K562 (cell line): ENCODE measurements around the gene SOWAHC. TPM values are rescaled to one million over a fixed set of nuclear protein-coding genes. Genes with fewer than 3 reads are reported as not detected.

Experiments used
- ATAC-seq: fragments of 200-7000 bp; cut with Tn5 transposase; 3 replicates; pipeline ENCODE4 v1.9.1; 2020; ENCODE audit warnings: moderate library complexity
- BruUV-seq: library from RNA; stranded (reverse); fragments of 400-500 nt; replicated peaks from 2 replicates; lab custom pipeline; 2021; lab: Mats Ljungman, UMichigan
- CTCF ChIA-PET: fragments of 300-600 bp; formaldehyde crosslinking; extraction: SDS; loops from one replicate; lab custom pipeline; 2021; ENCODE audit warnings: low intra/inter-chr PET ratio; lab: Yijun Ruan, JAX
- POLR2A ChIA-PET: fragments of 300-600, 350-650 bp; sonication (Branson Sonifier 250); formaldehyde crosslinking; extraction: SDS; loops from one replicate; lab custom pipeline; 2021; ENCODE audit warnings: antibody characterized with exemption, inconsistent platforms; lab: Yijun Ruan, JAX
- DNase-seq, 4 experiments: peaks; one replicate each; pipeline versions ENCODE4 v3.0.0 to v3.0.0-alpha.2; 2011 to 2018; ENCODE audit warnings: low spot score in 3 of 4, mixed read lengths in 3 of 4; ENCODE audit errors: extremely low read depth in 1 of 4
- FAIRE-seq: peaks from 2 replicates; lab custom pipeline; 2011; peaks lifted over from hg19 to GRCh38; lab: Jason Lieb, UNC
- H2AFZ ChIP-seq: 2 replicates; pipeline ENCODE4 v1.6.0; 2011; ENCODE audit warnings: low read depth, low read length, control low read depth, inconsistent platforms
- H3K27ac ChIP-seq: fragments of 200-600 bp; 3 replicates; pipeline ENCODE4 v1.8.0; 2011; ENCODE audit warnings: low read depth, mild to moderate bottlenecking, control low read depth, inconsistent platforms, low read length, moderate library complexity, mixed read lengths; ENCODE audit errors: extremely low read depth
- H3K27me3 ChIP-seq, 2 experiments: fragments of 300-600 bp in 1 of 2; 2 replicates in 1 of 2; 3 replicates in 1 of 2; pipeline versions ENCODE4 v1.6.0 to v1.8.0; 2011; ENCODE audit warnings: inconsistent platforms in 2 of 2, low read length in 2 of 2, mild to moderate bottlenecking in 1 of 2, mixed read lengths in 1 of 2, moderate library complexity in 1 of 2; ENCODE audit not compliant: control insufficient read depth in 2 of 2, insufficient read depth in 2 of 2
- H3K36me3 ChIP-seq: fragments of 300-600 bp; 3 replicates; pipeline ENCODE4 v1.8.0; 2011; ENCODE audit warnings: mild to moderate bottlenecking, low read length, inconsistent platforms; ENCODE audit not compliant: control insufficient read depth, insufficient read depth
- H3K4me1 ChIP-seq, 2 experiments: fragments of 200-600 bp in 1 of 2; replicated peaks in 1 of 2; 2 replicates in 1 of 2; 3 replicates in 1 of 2; pipeline versions ENCODE4 v1.5.1 to v1.8.0; 2011; ENCODE audit warnings: inconsistent platforms in 2 of 2, low read length in 2 of 2, mild to moderate bottlenecking in 1 of 2, mixed read lengths in 1 of 2, moderate library complexity in 1 of 2; ENCODE audit not compliant: control insufficient read depth in 2 of 2, insufficient read depth in 2 of 2
- H3K4me2 ChIP-seq: 2 replicates; pipeline ENCODE4 v1.6.1; 2011; ENCODE audit warnings: low read length, control low read depth, inconsistent platforms, mixed read lengths; ENCODE audit not compliant: insufficient read depth
- H3K4me3 ChIP-seq: fragments of 200-600 bp; sonication (generic), shearing (Covaris generic); 2 replicates; pipeline ENCODE4 v1.5.1; 2016; ENCODE audit warnings: control low read depth, inconsistent platforms
- H3K79me2 ChIP-seq: fragments of 200-600 bp; 3 replicates; pipeline ENCODE4 v1.8.0; 2011; ENCODE audit warnings: low read length, inconsistent platforms; ENCODE audit not compliant: control insufficient read depth, insufficient read depth
- H3K9ac ChIP-seq, 2 experiments: 2 replicates each; pipeline versions ENCODE4 v1.6.0 to v1.6.1; 2011; ENCODE audit warnings: low read depth in 2 of 2, low read length in 2 of 2, control low read depth in 1 of 2, inconsistent platforms in 1 of 2, mild to moderate bottlenecking in 1 of 2, mixed read lengths in 1 of 2; ENCODE audit not compliant: insufficient read depth in 1 of 2
- H3K9me1 ChIP-seq: one replicate; pipeline ENCODE4 v1.6.0; 2011; ENCODE audit warnings: inconsistent platforms, mild to moderate bottlenecking, low read length, moderate library complexity; ENCODE audit not compliant: control insufficient read depth, insufficient read depth
- H3K9me3 ChIP-seq: replicated peaks from 2 replicates; pipeline ENCODE4 v1.5.1; 2011; ENCODE audit warnings: low read depth, low read length, inconsistent platforms; ENCODE audit not compliant: control insufficient read depth, insufficient read depth
- H4K20me1 ChIP-seq: replicated peaks from 2 replicates; pipeline ENCODE4 v1.6.1; 2011; ENCODE audit warnings: low read length, inconsistent platforms, mixed read lengths; ENCODE audit not compliant: control insufficient read depth, insufficient read depth
- BRD4 ChIP-seq: fragments of 200-600 bp; sonication (generic); IDR thresholded peaks from 2 replicates; pipeline ENCODE4 v1.6.1; 2017; ENCODE audit warnings: inconsistent platforms
- CHD1 ChIP-seq: fragments of 200-600 bp; sonication (generic); IDR thresholded peaks from one replicate; pipeline ENCODE4 v1.6.1; 2012; ENCODE audit warnings: mild to moderate bottlenecking, moderate library complexity, low read length, inconsistent platforms
- ETV6 ChIP-seq, 3 experiments: fragments of 150-350 bp in 1 of 3; sonication (generic) in 1 of 3; formaldehyde crosslinking in 1 of 3; IDR thresholded peaks; 2 replicates each; pipeline versions ENCODE4 v1.6.1 to v1.8.0; 2014 to 2022; ENCODE audit warnings: borderline replicate concordance in 2 of 3, low read depth in 2 of 3, antibody characterized with exemption in 1 of 3, low read length in 1 of 3, mild to moderate bottlenecking in 1 of 3, missing genetic modification reagents in 1 of 3
- FUS ChIP-seq: fragments of 200-400 bp; formaldehyde crosslinking; optimal IDR thresholded peaks from 2 replicates; pipeline ENCODE3; 2017; ENCODE audit warnings: low read depth, low read length
- IFI16 ChIP-seq: fragments of 250-450 bp; sonication (Bioruptor Pico); IDR thresholded peaks from 2 replicates; pipeline ENCODE4 v2.1.2; 2022; ENCODE audit warnings: mild to moderate bottlenecking, inconsistent platforms
- MTA3 ChIP-seq: fragments of 450-650 bp; formaldehyde crosslinking; IDR thresholded peaks from 2 replicates; pipeline ENCODE4 v1.6.1; 2017; ENCODE audit warnings: mild to moderate bottlenecking, borderline replicate concordance
- NFXL1 ChIP-seq: fragments of 450-650 bp; formaldehyde crosslinking; IDR thresholded peaks from 2 replicates; pipeline ENCODE4 v1.4.0; 2021; ENCODE audit warnings: mild to moderate bottlenecking
- SNIP1 ChIP-seq: fragments of 450-650 bp; IDR thresholded peaks from 2 replicates; pipeline ENCODE4 v1.7.1; 2017; ENCODE audit warnings: low read depth, mild to moderate bottlenecking
- ZBTB34 ChIP-seq: fragments of 250-450 bp; sonication (Bioruptor Pico); IDR thresholded peaks from 2 replicates; pipeline ENCODE4 v1.8.0; 2021; ENCODE audit warnings: mild to moderate bottlenecking, moderate library complexity
- ZNF280A ChIP-seq: fragments of 450-650 bp; IDR thresholded peaks from 2 replicates; pipeline ENCODE4 v1.6.1; 2018; ENCODE audit warnings: mild to moderate bottlenecking, low read depth; ENCODE audit not compliant: partially characterized antibody
- WGBS: fragments of 100-300 bp; shearing (Covaris generic); methylation state at CpG from one replicate; pipeline ENCODE4 v1.1.6; 2016; ENCODE audit warnings: low coverage, mixed read lengths; ENCODE audit not compliant: insufficient coverage; ENCODE audit errors: missing lambda C conversion rate; 5-methylcytosine and 5-hydroxymethylcytosine counted together
- in situ Hi-C: fragments of 300-500 bp; cut with MboI; formaldehyde crosslinking; loops from 4 replicates; pipeline ENCODE4 v1.15.0; 2018; ENCODE audit warnings: inconsistent platforms, mixed read lengths
- intact Hi-C: fragments of 100-400 bp; cut with micrococcal nuclease; formaldehyde crosslinking; loops from 2 replicates; pipeline ENCODE4 v1.14.2; 2022
- polyA plus RNA-seq, 8 experiments: library from polyadenylated mRNA; depleted of rRNA in 4 of 8; stranded (reverse) in 5 of 8; unstranded in 3 of 8; fragments of >200 nt; fragmentation: Nextera tagmentation in 2 of 8; fragmentation: Illumina TruSeq in 1 of 8; extraction: Ambion mirVana in 2 of 8; extraction: Trizol in 1 of 8; gene quantifications; 2 replicates each; pipeline versions ENCODE4 v1.2.1 to v1.2.3, GENCODE V29; 2011 to 2014; ENCODE audit warnings: inconsistent platforms in 1 of 8, missing spikeins in 1 of 8
- total RNA-seq, 7 experiments: library from RNA; depleted of rRNA in 6 of 7; stranded (reverse); fragments of >200 nt in 6 of 7; fragmentation: Illumina TruSeq in 2 of 7; extraction: Trizol in 2 of 7; gene quantifications; 2 replicates each; pipeline versions ENCODE4 v1.2.1 to v1.2.3, GENCODE V29; 2011 to 2021; ENCODE audit warnings: low replicate concordance in 1 of 7
- TF ChIP-seq, protein P1 (sequence below): IDR thresholded peaks from 3 replicates; pipeline ENCODE4 v1.6.1; 2011; ENCODE audit warnings: borderline replicate concordance, mild to moderate bottlenecking, moderate library complexity; ENCODE audit not compliant: insufficient read length; ENCODE audit errors: extremely low read depth
- TF ChIP-seq, protein P2 (sequence below): sonication (generic); formaldehyde crosslinking; IDR thresholded peaks from 2 replicates; pipeline ENCODE4 v1.8.1; 2023; ENCODE audit warnings: mild to moderate bottlenecking, missing genetic modification reagents
- TF ChIP-seq, protein P3 (sequence below): fragments of 450-650 bp; formaldehyde crosslinking; conservative IDR thresholded peaks from 2 replicates; pipeline ENCODE4 v1.4.0; 2022; ENCODE audit warnings: mild to moderate bottlenecking, missing genetic modification characterization

The SOWAHC gene
- total and polyA plus RNA-seq, 9 of the 15 experiments (the other 6 are each of a cell fraction or from before 2014, with no cell fraction given) = 0.04 TPM; not detected in 8

DNA sequence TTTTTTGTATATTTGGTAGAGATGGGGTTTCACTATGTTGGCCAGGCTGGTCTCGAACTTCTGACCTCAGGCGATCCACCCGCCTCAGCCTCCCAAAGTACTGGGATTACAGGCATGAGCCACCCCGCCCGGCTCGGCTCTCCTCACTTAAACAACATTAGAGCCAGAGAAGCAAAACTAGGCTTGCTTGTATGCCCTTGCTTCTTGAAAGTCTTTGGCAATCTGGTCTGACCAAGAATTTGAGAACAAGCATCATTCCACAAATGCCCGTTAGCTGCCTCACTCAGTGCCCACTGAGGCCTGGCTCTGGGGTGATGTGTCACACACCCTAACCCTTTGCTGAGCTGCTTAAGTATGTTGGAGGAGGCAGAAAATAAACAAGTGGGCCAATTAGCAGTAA, 33.5 kb downstream of the SOWAHC start:
- no peaks in the 10 kb centered on the region for H3K79me2 ChIP-seq
- intact Hi-C loops = no loop called here
- DNase-seq (no peak), ATAC-seq (no peak), FAIRE-seq (no peak)
- WGBS = 7% methylated on average over 7 of the region's 7 CpGs
- no peaks in the 10 kb centered on the region for H3K9me1 ChIP-seq
- no peak overlapping the region for H3K9ac ChIP-seq
- H3K27me3 ChIP-seq = peaks cover 15 to 52% of the 10 kb centered on the region in 2 experiments; a peak in 4 of 5 replicates
- H3K4me1 ChIP-seq = no peaks in the 10 kb centered on the region; a peak in 1 of 5 replicates
- no peaks in the 10 kb centered on the region for H3K36me3 ChIP-seq
- no peak overlapping the region for H3K4me2 ChIP-seq
- no peak overlapping the region for H2AFZ ChIP-seq
- no peaks in the 10 kb centered on the region for H3K9me3 ChIP-seq
- in situ Hi-C loops = no loop called here
- H3K4me3 ChIP-seq = no peak overlapping the region
- ChIA-PET CTCF (no interaction called here), POLR2A (no interaction called here)
- no peaks in the 10 kb centered on the region for H4K20me1 ChIP-seq
- H3K27ac ChIP-seq = no peak overlapping the region
- no TSS peak for BruUV-seq
- TF ChIP-seq, protein P1, sequence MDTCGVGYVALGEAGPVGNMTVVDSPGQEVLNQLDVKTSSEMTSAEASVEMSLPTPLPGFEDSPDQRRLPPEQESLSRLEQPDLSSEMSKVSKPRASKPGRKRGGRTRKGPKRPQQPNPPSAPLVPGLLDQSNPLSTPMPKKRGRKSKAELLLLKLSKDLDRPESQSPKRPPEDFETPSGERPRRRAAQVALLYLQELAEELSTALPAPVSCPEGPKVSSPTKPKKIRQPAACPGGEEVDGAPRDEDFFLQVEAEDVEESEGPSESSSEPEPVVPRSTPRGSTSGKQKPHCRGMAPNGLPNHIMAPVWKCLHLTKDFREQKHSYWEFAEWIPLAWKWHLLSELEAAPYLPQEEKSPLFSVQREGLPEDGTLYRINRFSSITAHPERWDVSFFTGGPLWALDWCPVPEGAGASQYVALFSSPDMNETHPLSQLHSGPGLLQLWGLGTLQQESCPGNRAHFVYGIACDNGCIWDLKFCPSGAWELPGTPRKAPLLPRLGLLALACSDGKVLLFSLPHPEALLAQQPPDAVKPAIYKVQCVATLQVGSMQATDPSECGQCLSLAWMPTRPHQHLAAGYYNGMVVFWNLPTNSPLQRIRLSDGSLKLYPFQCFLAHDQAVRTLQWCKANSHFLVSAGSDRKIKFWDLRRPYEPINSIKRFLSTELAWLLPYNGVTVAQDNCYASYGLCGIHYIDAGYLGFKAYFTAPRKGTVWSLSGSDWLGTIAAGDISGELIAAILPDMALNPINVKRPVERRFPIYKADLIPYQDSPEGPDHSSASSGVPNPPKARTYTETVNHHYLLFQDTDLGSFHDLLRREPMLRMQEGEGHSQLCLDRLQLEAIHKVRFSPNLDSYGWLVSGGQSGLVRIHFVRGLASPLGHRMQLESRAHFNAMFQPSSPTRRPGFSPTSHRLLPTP = no peak
- no peak for TF ChIP-seq IFI16 (CRISPR knock-in tag)
- TF ChIP-seq FUS = no peak
- no peak for TF ChIP-seq ZNF280A
- no peak for TF ChIP-seq SNIP1
- TF ChIP-seq, protein P2, sequence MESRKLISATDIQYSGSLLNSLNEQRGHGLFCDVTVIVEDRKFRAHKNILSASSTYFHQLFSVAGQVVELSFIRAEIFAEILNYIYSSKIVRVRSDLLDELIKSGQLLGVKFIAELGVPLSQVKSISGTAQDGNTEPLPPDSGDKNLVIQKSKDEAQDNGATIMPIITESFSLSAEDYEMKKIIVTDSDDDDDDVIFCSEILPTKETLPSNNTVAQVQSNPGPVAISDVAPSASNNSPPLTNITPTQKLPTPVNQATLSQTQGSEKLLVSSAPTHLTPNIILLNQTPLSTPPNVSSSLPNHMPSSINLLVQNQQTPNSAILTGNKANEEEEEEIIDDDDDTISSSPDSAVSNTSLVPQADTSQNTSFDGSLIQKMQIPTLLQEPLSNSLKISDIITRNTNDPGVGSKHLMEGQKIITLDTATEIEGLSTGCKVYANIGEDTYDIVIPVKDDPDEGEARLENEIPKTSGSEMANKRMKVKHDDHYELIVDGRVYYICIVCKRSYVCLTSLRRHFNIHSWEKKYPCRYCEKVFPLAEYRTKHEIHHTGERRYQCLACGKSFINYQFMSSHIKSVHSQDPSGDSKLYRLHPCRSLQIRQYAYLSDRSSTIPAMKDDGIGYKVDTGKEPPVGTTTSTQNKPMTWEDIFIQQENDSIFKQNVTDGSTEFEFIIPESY (CRISPR knock-in tag) = no peak
- no peak for TF ChIP-seq MTA3
- no peak for TF ChIP-seq BRD4
- TF ChIP-seq, protein P3, sequence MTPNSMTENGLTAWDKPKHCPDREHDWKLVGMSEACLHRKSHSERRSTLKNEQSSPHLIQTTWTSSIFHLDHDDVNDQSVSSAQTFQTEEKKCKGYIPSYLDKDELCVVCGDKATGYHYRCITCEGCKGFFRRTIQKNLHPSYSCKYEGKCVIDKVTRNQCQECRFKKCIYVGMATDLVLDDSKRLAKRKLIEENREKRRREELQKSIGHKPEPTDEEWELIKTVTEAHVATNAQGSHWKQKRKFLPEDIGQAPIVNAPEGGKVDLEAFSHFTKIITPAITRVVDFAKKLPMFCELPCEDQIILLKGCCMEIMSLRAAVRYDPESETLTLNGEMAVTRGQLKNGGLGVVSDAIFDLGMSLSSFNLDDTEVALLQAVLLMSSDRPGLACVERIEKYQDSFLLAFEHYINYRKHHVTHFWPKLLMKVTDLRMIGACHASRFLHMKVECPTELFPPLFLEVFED (CRISPR knock-in tag) = no peak
- no peak for TF ChIP-seq ETV6 (IDR thresholded peaks at IDR 0.05; ENCODE audit: borderline replicate concordance in 1 of 2, low read depth in 2 of 2, low read length in 1 of 2)
- no peak for TF ChIP-seq ETV6 (CRISPR knock-in tag; IDR thresholded peaks at IDR 0.05; ENCODE audit: borderline replicate concordance)
- no peak for TF ChIP-seq CHD1
- no peak for TF ChIP-seq NFXL1 (CRISPR knock-in tag)
- TF ChIP-seq ZBTB34 (CRISPR knock-in tag) = no peak
